Esophagus muscularis mucosa (tissue), 4 donors: Measurements from ENCODE around the gene G6PD. TPM values are rescaled to one million over a fixed set of nuclear protein-coding genes. Genes with fewer than 3 reads are reported as not detected.
"Not testable (repeated sequence)": the region's sequence is repeated elsewhere in the genome, so short reads cannot be mapped to it uniquely, and the experiment has no call there.

Experiments
- DNase-seq: peaks from one replicate; pipeline ENCODE4 v3.0.0-alpha.2; 2017; ENCODE audit errors: extremely low spot score
- H3K27ac ChIP-seq, 4 donors: fragments of 200-600 bp; sonication (generic); replicated peaks in 1 of 4; 1 replicate in 3 of 4; 2 replicates in 1 of 4; pipeline ENCODE4 v1.5.1; 2016 to 2019; ENCODE audit warnings: mild to moderate bottlenecking in 1 of 4
- H3K27me3 ChIP-seq, 4 donors: fragments of 200-600 bp; sonication (generic); one replicate each; pipeline versions ENCODE4 v1.5.1 to v1.6.0; 2016 to 2019
- H3K36me3 ChIP-seq, 4 donors: fragments of 200-600 bp; sonication (generic); one replicate each; pipeline ENCODE4 v1.5.1; 2016 to 2019
- H3K4me1 ChIP-seq, 4 donors: fragments of 200-600 bp; sonication (generic); one replicate each; pipeline ENCODE4 v1.5.1; 2016 to 2019
- H3K4me3 ChIP-seq, 4 donors: fragments of 200-600 bp; sonication (generic); 1 replicate in 2 of 4; 2 replicates in 2 of 4; pipeline ENCODE4 v1.5.1; 2016 to 2019; ENCODE audit warnings: mild to moderate bottlenecking in 4 of 4, moderate library complexity in 1 of 4
- H3K9me3 ChIP-seq, 4 donors: fragments of 200-600 bp; sonication (generic); 1 replicate in 3 of 4; 2 replicates in 1 of 4; pipeline ENCODE4 v1.5.1; 2016 to 2019
- EP300 ChIP-seq: sonication (generic); formaldehyde crosslinking; IDR thresholded peaks from one replicate; pipeline ENCODE4 v1.6.1; 2017; ENCODE audit warnings: antibody characterized with exemption
- POLR2A ChIP-seq: fragments of 450-650 bp; IDR thresholded peaks from one replicate; pipeline ENCODE4 v1.6.1; 2017; ENCODE audit warnings: antibody characterized with exemption, moderate library complexity, mild to moderate bottlenecking, low read depth
- POLR2AphosphoS5 ChIP-seq, 2 donors: sonication (generic); formaldehyde crosslinking; IDR thresholded peaks; one replicate each; pipeline ENCODE4 v1.6.1; 2017; ENCODE audit warnings: antibody characterized with exemption in 2 of 2
- WGBS: methylation state at CpG from one replicate; pipeline ENCODE4 v1.1.5; 2018; 5-methylcytosine and 5-hydroxymethylcytosine counted together
- intact Hi-C: fragments of 100-400 bp; cut with DNase I; formaldehyde crosslinking; loops from one replicate; pipeline ENCODE4 v1.15.1; 2023
- total RNA-seq, 4 donors: library from RNA; depleted of rRNA; stranded (reverse); fragments of >200 nt; gene quantifications; one replicate each; pipeline versions ENCODE4 v1.1.0 to v1.2.1, GENCODE V29; 2016
- TF ChIP-seq, protein P1 (sequence below), 3 experiments: fragments of 200-600 bp in 2 of 3; fragments of 450-650 bp in 1 of 3; sonication (generic) in 2 of 3; IDR thresholded peaks; one replicate each; pipeline ENCODE4 v1.5.1; 2017 to 2019; ENCODE audit warnings: antibody characterized with exemption in 3 of 3, mild to moderate bottlenecking in 2 of 3, moderate library complexity in 1 of 3

G6PD gene
- total RNA-seq, 4 donors from 2014 or later: 22.0 to 43.8 (median 27.3) TPM

DNA sequence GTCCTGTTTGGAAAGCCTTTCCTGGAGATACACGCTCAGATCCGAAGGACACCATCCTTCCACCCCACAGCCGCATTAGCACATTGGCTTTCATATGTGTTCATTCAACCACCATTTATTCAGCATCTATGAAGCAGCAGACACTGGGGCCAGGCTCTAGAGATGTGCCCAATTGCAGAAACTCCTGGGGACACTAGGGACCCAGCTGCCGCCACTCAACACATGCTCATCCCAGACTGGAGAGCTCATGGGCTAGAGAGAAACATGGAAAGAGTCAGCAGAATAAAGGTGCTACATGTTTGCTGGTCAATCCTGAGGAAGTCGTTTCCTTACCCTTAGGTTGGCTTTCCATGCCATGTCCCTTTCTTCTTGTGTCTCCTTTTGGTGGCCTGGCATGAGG, 45.9 kb upstream of the G6PD start:
- intact Hi-C loops: no loop called here
- TF ChIP-seq EP300 (no peak), POLR2A (no peak), POLR2AphosphoS5 (IDR thresholded peaks at IDR 0.05) (no peak)
- TF ChIP-seq, protein P1, sequence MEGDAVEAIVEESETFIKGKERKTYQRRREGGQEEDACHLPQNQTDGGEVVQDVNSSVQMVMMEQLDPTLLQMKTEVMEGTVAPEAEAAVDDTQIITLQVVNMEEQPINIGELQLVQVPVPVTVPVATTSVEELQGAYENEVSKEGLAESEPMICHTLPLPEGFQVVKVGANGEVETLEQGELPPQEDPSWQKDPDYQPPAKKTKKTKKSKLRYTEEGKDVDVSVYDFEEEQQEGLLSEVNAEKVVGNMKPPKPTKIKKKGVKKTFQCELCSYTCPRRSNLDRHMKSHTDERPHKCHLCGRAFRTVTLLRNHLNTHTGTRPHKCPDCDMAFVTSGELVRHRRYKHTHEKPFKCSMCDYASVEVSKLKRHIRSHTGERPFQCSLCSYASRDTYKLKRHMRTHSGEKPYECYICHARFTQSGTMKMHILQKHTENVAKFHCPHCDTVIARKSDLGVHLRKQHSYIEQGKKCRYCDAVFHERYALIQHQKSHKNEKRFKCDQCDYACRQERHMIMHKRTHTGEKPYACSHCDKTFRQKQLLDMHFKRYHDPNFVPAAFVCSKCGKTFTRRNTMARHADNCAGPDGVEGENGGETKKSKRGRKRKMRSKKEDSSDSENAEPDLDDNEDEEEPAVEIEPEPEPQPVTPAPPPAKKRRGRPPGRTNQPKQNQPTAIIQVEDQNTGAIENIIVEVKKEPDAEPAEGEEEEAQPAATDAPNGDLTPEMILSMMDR (IDR thresholded peaks at IDR 0.05): no peak
- peaks cover 0 to 4% (median 0%) of the 10 kb centered on the region in 4 donors for H3K9me3 ChIP-seq
- DNase-seq: no peak
- peaks cover 0 to 18% (median 3%) of the 10 kb centered on the region in 4 donors for H3K4me1 ChIP-seq
- no peaks in the 10 kb centered on the region for H3K36me3 ChIP-seq
- H3K4me3 ChIP-seq: no peak overlapping the region
- WGBS: 88% methylated on average over 5 of the region's 5 CpGs
- peaks cover 0 to 6% (median 0%) of the 10 kb centered on the region in 4 donors for H3K27me3 ChIP-seq
- H3K27ac ChIP-seq: no peak overlapping the region

DNA sequence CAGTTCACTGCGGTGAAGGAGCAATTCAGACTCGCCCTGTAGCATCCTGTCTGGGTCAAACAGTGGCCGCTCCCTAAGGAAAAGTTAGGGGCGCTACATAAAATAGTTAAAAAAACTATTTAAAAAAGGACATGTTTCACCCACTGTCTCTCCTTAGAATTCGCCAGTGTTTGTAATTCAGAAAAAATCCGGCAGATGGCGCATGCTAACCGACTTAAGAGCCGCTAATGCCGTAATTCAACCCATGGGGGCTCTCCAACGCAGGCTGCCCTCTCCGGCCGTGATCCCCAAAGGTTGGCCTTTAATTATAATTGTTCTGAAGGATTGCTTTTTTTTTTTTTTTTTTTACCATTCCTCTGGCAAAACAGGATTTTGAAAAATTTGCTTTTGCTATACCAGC, 43.8 kb upstream of the G6PD start:
- DNase-seq, intact Hi-C loops, H3K9me3 ChIP-seq, H3K4me1 ChIP-seq, H3K4me3 ChIP-seq, H3K27ac ChIP-seq, H3K36me3 ChIP-seq, H3K27me3 ChIP-seq: not testable (repeated sequence)
- no CpG with 5 or more reads among the region's 13 CpGs for WGBS

DNA sequence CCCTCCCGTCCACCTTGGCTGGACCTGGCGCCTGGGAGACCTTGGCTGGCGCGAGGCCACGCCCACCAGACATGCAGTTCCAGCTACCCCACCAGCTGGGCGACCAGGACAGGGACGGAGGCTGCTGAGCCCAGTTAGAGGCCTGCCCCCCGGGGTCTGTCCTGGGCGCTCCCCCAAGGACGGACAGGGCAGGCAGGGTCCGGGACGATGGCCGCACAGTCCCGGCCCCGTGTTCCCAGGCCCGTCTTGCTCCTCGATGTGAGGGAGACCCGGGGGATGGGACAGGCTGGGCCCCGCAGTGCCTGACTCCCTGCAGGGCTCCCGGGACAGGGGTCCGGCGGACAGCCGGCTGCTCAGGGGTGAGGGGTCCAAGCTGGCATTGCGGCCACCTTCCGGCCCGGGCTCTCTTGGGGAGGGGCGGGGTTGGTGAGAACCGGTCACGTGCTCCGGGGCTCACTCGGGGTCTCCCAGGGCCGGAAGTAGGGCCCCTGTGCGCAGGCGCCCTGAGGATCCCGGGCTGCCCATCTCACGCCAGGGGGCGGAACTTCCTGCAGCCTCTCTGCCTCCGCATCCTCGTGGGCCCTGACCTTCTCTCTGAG, 38.0 kb upstream of the G6PD start, which contains the start of gene CTAG1A:
CTAG1A (plus strand) TSS at position 549 of the 599 bp plus-strand sequence. CDS start 74 bp downstream, outside the sequence.
- H3K36me3 ChIP-seq, H3K9me3 ChIP-seq, H3K27ac ChIP-seq, H3K27me3 ChIP-seq, H3K4me3 ChIP-seq, intact Hi-C loops, DNase-seq, H3K4me1 ChIP-seq: not testable (repeated sequence)
- no CpG with 5 or more reads among the region's 39 CpGs for WGBS

DNA sequence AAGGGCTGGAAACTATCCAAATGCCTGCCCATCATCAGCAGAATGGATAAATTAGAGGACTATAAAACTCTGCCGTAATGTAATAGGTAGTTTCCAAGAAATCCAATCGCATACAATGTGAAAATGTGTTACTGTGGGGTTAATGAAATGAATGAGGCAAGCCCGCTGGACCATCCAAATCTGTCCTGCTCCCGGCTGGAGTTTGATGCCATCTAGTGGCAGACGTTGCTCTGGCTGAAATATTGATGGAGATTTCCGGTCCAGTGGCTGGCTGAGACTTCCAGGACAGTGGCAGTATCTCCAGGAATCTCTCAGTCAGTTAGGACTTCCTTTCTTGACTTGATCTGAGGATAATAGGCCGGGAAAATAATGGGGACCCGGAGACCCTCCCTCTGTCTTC, 36.3 kb upstream of the G6PD start:
- H3K9me3 ChIP-seq, H3K36me3 ChIP-seq, H3K27ac ChIP-seq, H3K27me3 ChIP-seq, intact Hi-C loops, DNase-seq, H3K4me3 ChIP-seq, H3K4me1 ChIP-seq: not testable (repeated sequence)
- WGBS: no CpG with 5 or more reads among the region's 8 CpGs

DNA sequence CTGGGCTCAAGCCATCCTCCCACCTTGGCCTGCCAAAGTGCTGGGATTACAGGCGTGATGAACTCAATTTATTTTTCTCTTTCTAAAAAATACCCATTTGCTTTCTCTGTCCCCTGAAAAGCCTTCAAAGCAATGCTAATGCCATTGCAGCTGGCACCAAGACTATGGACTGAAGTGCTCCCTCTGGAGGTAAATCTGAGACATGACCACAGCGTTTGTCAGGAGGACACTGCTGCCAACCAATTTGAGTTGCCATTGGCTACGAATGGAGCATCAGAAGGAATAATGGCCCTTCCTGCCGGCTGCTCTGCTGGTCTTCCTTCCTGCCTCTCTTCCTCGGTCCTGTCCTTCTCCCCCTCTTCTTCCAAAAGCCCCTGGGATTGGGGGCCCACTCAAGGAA, 28.4 kb upstream of the G6PD start:
- H3K27ac ChIP-seq, H3K9me3 ChIP-seq, H3K4me3 ChIP-seq, H3K4me1 ChIP-seq, DNase-seq, intact Hi-C loops, H3K27me3 ChIP-seq, H3K36me3 ChIP-seq: not testable (repeated sequence)
- no CpG with 5 or more reads among the region's 5 CpGs for WGBS

DNA sequence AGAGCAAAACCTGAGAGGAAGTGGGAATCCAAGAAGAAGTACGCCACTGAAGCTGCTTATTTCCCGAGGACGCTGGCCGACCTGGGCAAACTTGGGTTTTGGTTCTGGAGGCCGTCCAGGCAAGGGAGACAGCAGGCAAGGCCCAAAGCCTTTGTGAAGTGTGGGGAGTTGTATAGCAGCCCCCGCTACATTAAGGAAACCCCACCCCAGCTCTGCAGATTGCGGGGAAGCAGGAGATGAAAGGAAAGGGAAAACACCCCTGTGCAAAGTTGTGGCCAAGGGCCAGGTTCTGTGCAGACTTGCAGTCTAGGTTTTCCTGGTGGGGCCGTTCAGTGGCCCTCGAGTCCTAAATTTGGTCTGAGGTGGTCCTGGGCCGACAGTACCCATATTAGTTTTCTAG, 26.4 kb upstream of the G6PD start:
- DNase-seq, intact Hi-C loops, H3K27ac ChIP-seq: not testable (repeated sequence)

DNA sequence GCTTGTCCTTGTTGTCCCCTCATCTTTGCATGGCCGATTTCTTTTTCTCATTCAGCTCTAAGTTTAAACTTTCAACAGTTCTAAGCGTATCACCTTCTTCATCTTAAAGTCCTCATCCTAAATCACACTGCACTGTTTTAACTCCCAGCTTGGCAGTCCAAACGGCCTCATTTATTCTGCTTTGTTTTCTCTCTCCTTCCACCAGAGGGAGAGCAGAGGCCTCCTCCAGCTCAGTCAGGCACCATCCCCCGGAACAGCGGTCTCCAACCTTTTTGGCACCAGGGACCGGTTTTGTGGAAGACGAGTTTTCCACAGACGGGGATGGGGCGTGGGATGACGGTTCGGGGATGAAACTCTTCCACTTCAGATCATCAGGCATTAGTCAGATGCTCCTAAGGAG, 23.7 kb upstream of the G6PD start:
- WGBS: no CpG with 5 or more reads among the region's 11 CpGs
- intact Hi-C loops: not testable (repeated sequence)

More for the DNA sequence above, 26.4 kb upstream of the G6PD start:
- not testable (repeated sequence) for H3K4me3 ChIP-seq, H3K27me3 ChIP-seq, H3K9me3 ChIP-seq, H3K4me1 ChIP-seq, H3K36me3 ChIP-seq
- no CpG with 5 or more reads among the region's 10 CpGs for WGBS

DNA sequence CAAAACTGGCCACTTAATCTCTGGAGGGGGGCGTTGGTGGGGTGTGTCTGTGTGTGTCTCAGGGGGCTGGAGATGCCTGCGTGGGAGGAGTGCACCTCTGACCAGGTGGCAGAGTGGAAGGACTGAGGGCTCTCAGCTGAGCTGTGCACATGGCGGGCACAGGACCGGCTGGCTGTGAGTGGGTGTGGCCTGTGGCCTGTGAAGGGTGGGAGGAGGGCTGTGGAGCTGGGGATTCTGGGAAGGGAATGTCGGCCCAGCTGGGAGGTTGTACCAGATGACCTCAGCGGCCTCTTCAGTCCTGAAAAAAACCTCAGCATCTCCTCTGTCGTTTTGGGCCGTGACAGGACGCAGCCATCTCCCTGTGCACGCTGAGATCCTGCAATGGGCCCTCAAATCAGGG, 15.6 kb upstream of the G6PD start:
- DNase-seq, H3K4me3 ChIP-seq, intact Hi-C loops, H3K36me3 ChIP-seq, H3K4me1 ChIP-seq, H3K27ac ChIP-seq, H3K27me3 ChIP-seq, H3K9me3 ChIP-seq: not testable (repeated sequence)
- no CpG with 5 or more reads among the region's 10 CpGs for WGBS

More for the DNA sequence above, 23.7 kb upstream of the G6PD start:
- not testable (repeated sequence) for DNase-seq, H3K4me3 ChIP-seq, H3K27me3 ChIP-seq, H3K9me3 ChIP-seq, H3K27ac ChIP-seq, H3K4me1 ChIP-seq, H3K36me3 ChIP-seq

DNA sequence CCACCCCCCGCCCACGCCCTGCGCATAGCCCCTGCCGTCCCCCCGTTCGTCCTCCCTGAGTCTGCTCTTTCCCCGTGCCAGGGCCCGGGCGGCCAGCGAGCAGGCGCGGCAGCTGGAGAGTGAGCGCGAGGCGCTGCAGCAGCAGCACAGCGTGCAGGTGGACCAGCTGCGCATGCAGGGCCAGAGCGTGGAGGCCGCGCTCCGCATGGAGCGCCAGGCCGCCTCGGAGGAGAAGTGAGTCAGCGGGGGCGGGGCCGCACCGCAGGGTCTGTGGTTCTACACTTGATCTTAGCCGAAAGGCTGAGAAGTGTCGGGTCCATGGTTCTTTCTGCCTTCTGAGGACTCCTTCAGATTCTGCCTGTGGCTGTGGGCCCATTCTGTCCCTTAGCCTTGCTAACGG, 13.7 kb upstream of the G6PD start:
- H3K4me3 ChIP-seq, H3K9me3 ChIP-seq, H3K4me1 ChIP-seq, intact Hi-C loops, DNase-seq, H3K27ac ChIP-seq, H3K36me3 ChIP-seq, H3K27me3 ChIP-seq: not testable (repeated sequence)
- WGBS: no CpG with 5 or more reads among the region's 31 CpGs

DNA sequence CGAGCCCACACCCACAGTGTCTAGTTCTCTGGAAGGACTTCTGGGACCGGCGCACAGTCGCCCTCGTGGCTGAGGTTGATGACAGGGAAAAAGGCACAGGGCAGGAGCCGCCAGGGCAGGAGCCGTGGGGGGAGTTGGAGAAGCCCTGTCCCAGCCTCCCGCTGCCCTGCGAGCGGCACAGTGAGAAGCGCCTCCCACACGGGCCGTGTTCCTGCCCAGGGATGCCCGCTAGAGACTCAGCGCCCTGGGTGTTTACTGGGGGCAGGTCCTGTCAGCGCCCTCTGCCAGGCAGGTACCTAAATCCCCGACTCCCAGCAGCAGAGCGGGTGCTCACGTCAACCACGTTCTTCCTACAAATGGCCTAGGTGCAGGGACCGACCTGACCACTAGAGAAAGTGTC, 12.2 kb upstream of the G6PD start:
- H3K4me1 ChIP-seq, H3K27ac ChIP-seq, H3K27me3 ChIP-seq, H3K9me3 ChIP-seq, DNase-seq, intact Hi-C loops, H3K4me3 ChIP-seq: not testable (repeated sequence)
- H3K36me3 ChIP-seq: peaks cover 0 to 14% (median 8%) of the 10 kb centered on the region in 4 donors
- 93% methylated on average over 10 of the region's 21 CpGs for WGBS

DNA sequence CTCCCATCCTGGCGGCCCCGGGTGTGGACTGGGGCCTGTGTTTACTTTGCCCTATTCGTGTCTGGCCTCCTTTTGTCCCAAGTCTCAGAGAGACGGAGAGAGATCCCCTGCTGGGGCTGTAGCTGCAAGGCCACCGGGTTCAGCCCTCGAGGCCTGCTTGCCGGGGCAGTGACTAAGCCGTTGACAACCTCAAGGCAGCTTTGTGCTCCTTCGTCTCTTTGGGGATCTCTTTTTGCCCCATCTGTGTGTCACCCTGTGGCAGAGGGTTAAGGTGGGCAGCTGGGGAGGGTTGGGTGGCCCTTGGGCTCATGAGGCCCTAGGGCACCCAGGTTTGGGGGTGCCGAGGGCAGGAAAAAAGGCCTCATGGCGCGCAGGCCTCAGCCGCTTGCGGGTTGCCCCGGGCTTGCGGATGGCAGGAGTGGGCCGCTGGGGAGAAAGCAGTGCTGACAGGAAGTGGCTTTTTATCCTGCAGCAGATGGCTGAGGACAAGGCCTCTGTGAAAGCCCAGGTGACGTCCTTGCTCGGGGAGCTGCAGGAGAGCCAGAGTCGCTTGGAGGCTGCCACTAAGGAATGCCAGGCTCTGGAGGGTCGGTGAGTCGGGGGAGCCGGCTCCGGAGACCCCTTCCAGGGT, 11.5 kb upstream of the G6PD start:
- H3K27me3 ChIP-seq, H3K4me1 ChIP-seq, H3K27ac ChIP-seq, H3K9me3 ChIP-seq, H3K4me3 ChIP-seq, intact Hi-C loops, DNase-seq: not testable (repeated sequence)
- peaks cover 0 to 22% (median 15%) of the 10 kb centered on the region in 4 donors for H3K36me3 ChIP-seq
- no CpG with 5 or more reads among the region's 24 CpGs for WGBS
